ENCODE data around the gene GFAP. TPM values are rescaled to one million over a fixed set of nuclear protein-coding genes. Genes with fewer than 3 reads are reported as not detected.

GFAP gene
- total RNA-seq, 3 donors from 2014 or later: not detected

DNA sequence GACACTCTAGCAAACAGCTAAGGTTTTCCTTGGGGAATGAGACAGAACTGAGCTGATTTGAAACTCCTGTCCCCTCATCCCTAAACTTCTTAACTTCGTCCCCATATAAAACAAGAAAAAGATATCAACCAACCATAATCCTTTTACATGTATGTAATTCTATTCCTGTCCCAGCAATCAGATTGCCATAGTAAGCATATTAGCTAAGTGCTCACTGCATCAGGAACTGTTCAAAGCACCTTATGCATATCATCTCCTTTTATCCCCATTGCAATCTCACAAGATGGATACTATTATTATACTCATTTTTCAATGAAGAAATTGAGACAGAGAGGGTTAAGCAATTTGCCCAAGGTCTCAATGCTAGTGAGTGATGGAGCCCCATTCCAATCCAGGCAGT is 25.5 kb upstream of the GFAP start:
- no peak for ATAC-seq
- DNase-seq: no peak
- no peak overlapping the region for H3K4me3 Mint-ChIP-seq
- no peaks in the 10 kb centered on the region for H3K9me3 Mint-ChIP-seq
- no peaks in the 10 kb centered on the region for H3K27me3 Mint-ChIP-seq (ENCODE audit: low read depth)
- H3K36me3 Mint-ChIP-seq (ENCODE audit: insufficient read depth): no peaks in the 10 kb centered on the region
- H3K4me1 Mint-ChIP-seq (ENCODE audit: low read depth): peaks cover 3% of the 10 kb centered on the region

- H3K27me3 Mint-ChIP-seq (ENCODE audit: low read depth): no peaks in the 10 kb centered on the region
Observed at GRCh38 chr17:44940317-44940716, 25.0 kb upstream of the GFAP start.

DNA sequence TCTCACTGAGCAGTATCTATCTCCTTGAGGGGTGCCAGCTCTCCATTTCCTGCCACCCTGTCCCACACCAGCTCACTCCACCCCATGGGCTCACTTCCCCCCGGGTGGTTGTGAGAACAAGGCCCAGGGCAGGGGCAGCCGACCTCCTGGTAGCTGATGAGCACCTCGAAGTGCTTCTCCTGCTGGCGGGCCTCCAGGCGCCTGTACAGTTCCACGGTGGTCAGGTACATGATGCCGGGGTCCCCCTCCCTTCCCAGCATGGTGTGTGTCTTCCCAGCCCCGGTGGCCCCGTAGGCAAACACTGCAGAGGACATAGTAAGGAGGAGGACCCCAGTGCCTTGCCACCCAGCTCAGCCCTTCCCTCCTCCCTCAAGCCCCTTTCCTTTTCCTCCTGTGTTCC is 19.8 kb upstream of the GFAP start:
- no peaks in the 10 kb centered on the region for H3K9me3 Mint-ChIP-seq
- ATAC-seq (no peak), DNase-seq (no peak)
- no peaks in the 10 kb centered on the region for H3K4me1 Mint-ChIP-seq (ENCODE audit: low read depth)
- no peaks in the 10 kb centered on the region for H3K27me3 Mint-ChIP-seq (ENCODE audit: low read depth)
- no peak overlapping the region for H3K4me3 Mint-ChIP-seq
- no peaks in the 10 kb centered on the region for H3K36me3 Mint-ChIP-seq (ENCODE audit: insufficient read depth)

More at GRCh38 chr17:44940317-44940716, 25.0 kb upstream of the GFAP start:
- DNase-seq: no peak
- Mint-ChIP-seq H3K36me3 (ENCODE audit: insufficient read depth) (no peaks in the 10 kb centered on the region), H3K9me3 (no peaks in the 10 kb centered on the region), H3K4me3 (no peak overlapping the region), H3K4me1 (ENCODE audit: low read depth) (peaks cover 3% of the 10 kb centered on the region)
- ATAC-seq: no peak

DNA sequence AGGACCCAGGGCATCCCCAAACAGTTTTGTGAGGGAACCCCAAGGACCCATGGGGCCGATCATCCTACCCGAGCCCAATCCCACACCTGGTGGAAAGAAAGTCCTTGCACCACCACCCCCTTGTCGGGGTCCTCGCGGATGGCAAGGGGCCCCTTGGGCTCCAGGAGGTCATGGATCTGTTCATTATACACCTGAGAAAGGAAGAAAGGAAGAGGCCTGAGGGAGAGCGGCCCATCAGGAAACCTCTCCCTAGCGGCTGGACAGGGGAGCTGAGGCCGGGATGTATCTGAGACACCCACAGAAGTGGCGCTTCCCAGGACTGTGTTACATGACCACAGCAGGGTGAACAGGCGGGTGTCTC is 19.4 kb upstream of the GFAP start:
- no peak for ATAC-seq

DNA sequence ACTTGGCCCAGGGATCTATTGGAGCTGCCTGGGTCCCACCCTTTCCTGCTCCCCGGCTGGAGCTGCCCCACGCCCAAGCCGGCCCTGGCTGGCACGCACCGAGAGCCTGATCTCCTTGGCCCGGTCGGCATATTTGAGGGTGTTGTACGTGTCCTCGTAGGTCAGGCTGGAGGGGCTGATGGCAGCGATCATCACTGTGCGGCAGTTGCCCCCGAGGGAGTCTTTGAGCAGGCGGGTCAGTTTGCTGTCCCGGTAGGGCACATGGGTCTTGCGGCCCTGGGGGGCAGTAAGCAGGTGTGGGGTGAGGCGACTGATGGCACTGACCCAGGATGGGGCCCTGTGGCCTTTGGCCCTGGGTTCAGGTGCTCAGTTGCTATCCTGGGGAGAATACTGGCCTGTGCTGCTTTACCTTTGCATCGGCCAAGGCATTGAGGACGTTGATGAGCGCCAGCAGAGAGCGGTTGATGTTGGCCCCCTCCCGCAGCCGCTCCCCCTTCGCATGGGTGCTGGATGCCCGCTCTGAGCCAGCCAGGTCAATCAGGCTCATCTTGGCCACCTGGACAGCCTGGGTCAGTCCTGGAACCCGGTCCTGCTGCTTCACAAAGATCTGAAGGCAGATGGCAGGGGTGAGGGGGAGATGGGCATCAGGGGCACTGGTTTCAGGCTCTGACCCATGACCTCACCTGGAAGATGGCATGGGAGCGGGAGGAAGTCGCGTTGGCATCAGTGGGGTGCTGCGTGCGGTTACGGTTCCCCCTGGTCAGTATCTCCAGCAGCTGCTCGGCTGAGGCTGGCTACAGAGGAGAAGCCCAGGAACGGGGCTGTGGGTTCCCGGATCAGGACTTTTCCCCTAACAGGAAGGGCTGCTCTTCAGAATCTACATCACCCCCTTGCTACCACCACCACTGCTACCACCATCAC is 18.8 kb upstream of the GFAP start:
- H3K27me3 Mint-ChIP-seq (ENCODE audit: low read depth): no peaks in the 10 kb centered on the region
- H3K36me3 Mint-ChIP-seq (ENCODE audit: insufficient read depth): no peaks in the 10 kb centered on the region
- H3K9me3 Mint-ChIP-seq: no peaks in the 10 kb centered on the region
- DNase-seq: no peak
- no peak for ATAC-seq
- no peaks in the 10 kb centered on the region for H3K4me1 Mint-ChIP-seq (ENCODE audit: low read depth)
- H3K4me3 Mint-ChIP-seq: no peak overlapping the region

More for the DNA sequence above, 19.4 kb upstream of the GFAP start:
- no peaks in the 10 kb centered on the region for H3K9me3 Mint-ChIP-seq
- H3K36me3 Mint-ChIP-seq (ENCODE audit: insufficient read depth): no peaks in the 10 kb centered on the region
- no peak for DNase-seq
- no peaks in the 10 kb centered on the region for H3K27me3 Mint-ChIP-seq (ENCODE audit: low read depth)
- no peaks in the 10 kb centered on the region for H3K4me1 Mint-ChIP-seq (ENCODE audit: low read depth)
- no peak overlapping the region for H3K4me3 Mint-ChIP-seq

- Mint-ChIP-seq H3K27me3 (ENCODE audit: low read depth) (no peaks in the 10 kb centered on the region), H3K4me3 (no peak overlapping the region), H3K36me3 (ENCODE audit: insufficient read depth) (no peaks in the 10 kb centered on the region), H3K4me1 (ENCODE audit: low read depth) (no peaks in the 10 kb centered on the region), H3K9me3 (no peaks in the 10 kb centered on the region)
- DNase-seq: no peak
- ATAC-seq: no peak
Observed at GRCh38 chr17:44932787-44933097, 17.4 kb upstream of the GFAP start.

DNA sequence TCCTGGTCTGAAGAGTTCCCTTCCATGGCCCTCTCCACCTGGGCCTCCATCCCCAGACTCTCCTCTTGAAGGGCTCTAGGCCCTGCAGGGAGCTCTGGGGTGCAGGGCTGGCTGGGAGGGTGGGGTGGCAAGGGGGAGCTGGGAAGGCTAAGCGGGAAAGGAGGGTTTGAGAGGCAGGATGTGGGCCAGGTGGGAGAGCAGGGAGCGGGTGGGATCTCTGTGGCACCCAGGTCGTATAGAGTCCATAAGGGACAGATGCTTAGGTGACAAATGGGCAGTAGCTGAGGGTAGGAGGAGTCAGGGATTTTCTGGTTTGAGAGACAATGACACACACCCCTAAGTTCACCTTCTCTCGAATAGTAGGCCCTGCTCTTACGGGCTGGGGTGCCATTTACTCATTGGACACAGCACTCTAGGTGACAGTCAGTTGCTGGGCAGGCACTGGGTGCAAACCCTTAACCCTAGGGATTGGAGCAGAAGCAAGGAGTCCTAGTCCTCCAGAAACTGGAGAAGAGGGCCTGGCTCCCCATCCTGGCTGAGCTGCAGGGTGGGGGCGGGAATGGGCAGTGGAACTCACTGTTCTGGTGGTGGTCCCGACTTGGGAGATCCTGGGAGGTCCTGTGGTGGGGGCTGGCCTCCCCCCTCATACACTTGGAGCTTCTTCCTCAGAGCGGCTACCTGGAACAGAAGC is 16.9 kb upstream of the GFAP start:
- H3K9me3 Mint-ChIP-seq: no peaks in the 10 kb centered on the region
- H3K4me3 Mint-ChIP-seq: no peak overlapping the region
- no peaks in the 10 kb centered on the region for H3K36me3 Mint-ChIP-seq (ENCODE audit: insufficient read depth)
- no peak for DNase-seq
- no peak for ATAC-seq
- H3K27me3 Mint-ChIP-seq (ENCODE audit: low read depth): no peaks in the 10 kb centered on the region
- H3K4me1 Mint-ChIP-seq (ENCODE audit: low read depth): no peaks in the 10 kb centered on the region

DNA sequence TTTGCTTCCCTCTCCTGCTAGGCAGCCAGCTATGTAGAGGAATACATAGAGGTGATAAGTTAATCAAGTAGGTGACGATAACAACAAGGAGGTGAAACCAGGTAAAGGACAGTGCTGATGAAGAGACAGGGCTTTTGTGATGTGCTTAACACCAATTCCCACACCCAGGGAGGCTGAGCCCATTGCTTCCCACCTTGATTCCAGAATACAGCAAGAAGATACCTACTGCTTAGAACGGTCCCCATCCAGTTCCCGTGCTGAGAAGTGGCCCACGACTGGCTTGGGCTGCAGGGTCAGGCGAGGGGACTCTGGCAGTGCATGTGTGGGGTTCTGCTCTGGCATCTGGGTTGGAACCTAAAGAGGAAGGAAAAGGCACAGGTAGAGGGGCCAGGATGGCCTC is 16.1 kb upstream of the GFAP start:
- ATAC-seq (no peak), DNase-seq (no peak)
- H3K36me3 Mint-ChIP-seq (ENCODE audit: insufficient read depth): no peaks in the 10 kb centered on the region
- no peaks in the 10 kb centered on the region for H3K27me3 Mint-ChIP-seq (ENCODE audit: low read depth)
- H3K4me3 Mint-ChIP-seq: no peak overlapping the region
- no peaks in the 10 kb centered on the region for H3K9me3 Mint-ChIP-seq
- H3K4me1 Mint-ChIP-seq (ENCODE audit: low read depth): no peaks in the 10 kb centered on the region

DNA sequence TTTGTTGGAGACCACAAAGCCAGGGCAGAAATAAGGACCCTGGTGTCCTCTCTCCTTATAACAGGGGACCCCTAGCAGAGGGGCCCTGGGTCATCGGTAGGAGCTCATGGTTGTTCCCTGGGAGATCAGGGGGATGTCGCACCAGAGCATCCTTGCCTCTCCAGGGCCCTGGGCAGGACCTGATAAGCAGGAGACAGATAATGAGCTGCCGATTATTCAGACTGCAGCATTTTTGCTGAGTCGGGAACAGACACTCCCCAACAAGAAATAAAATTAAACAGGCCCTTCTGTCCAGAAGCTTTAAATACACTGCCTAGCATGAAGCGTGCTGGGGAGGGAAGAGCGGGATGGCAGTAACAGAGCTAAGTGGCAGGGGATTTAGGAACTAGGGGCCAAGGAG is 15.4 kb upstream of the GFAP start:
- Mint-ChIP-seq H3K36me3 (ENCODE audit: insufficient read depth) (no peaks in the 10 kb centered on the region), H3K4me1 (ENCODE audit: low read depth) (no peaks in the 10 kb centered on the region), H3K27me3 (ENCODE audit: low read depth) (no peaks in the 10 kb centered on the region), H3K9me3 (no peaks in the 10 kb centered on the region), H3K4me3 (no peak overlapping the region)
- DNase-seq (no peak), ATAC-seq (no peak)

DNA sequence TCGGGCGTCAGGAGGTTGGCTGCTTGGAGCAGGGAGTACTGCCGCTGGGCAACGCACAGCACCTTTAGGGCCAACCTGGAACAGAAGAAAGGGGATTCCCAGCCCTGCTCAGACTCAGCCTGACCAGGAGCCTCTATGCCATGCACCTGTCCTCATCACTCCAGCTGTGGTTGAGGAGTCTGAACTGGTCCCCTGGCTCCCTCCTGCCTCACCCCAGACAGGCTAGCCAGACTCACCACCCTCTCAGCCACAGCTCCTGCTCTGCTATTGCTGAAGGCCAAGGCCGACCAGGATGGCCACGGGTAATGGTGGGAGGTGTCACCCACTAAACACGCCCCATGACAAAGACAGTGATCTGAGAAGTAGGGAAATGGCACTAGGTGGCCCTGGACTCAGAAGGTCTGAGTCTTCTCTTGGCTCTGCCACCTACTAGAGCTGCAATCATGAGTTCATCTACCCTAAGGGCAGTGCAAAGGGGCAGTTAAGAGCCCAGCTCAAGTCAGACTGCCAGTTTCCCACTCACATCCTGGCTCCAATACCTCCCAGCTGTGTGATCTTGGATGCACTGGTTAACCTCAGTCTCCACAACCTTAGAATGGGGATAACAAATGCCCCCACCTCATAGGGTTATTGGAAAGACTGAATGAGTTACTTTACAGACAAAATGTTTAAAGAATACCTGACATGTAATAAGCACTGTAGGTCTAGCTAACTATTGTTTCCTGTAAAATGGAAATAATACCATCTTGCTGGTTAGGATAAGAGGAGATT is 13.8 kb upstream of the GFAP start:
- H3K9me3 Mint-ChIP-seq: no peaks in the 10 kb centered on the region
- no peak for ATAC-seq
- no peak for DNase-seq
- H3K36me3 Mint-ChIP-seq (ENCODE audit: insufficient read depth): no peaks in the 10 kb centered on the region
- H3K27me3 Mint-ChIP-seq (ENCODE audit: low read depth): no peaks in the 10 kb centered on the region
- H3K4me1 Mint-ChIP-seq (ENCODE audit: low read depth): no peaks in the 10 kb centered on the region
- no peak overlapping the region for H3K4me3 Mint-ChIP-seq

DNA sequence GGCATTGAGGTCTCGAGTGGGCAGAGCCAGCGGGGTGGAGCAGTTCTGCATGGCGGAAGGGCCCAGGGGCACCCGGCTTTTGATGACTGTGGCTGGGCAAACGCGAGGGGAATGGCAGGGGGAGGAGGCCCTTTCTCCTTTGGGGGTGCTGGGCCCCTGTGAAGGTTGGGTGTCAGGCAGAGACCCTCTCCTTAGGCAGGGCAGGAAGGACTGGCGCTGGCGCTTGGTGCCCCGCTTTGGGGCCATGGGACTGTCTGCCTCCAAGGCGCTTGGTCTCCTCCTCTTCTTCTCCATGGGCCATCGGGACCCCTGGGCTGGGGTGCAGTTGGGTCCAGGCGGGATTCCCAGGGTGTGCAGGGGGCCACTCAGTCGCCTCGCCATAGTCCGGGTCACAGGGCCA is 12.8 kb upstream of the GFAP start:
- Mint-ChIP-seq H3K4me1 (ENCODE audit: low read depth) (no peaks in the 10 kb centered on the region), H3K27me3 (ENCODE audit: low read depth) (no peaks in the 10 kb centered on the region), H3K36me3 (ENCODE audit: insufficient read depth) (no peaks in the 10 kb centered on the region), H3K9me3 (no peaks in the 10 kb centered on the region), H3K4me3 (no peak overlapping the region)
- DNase-seq (no peak), ATAC-seq (no peak)

DNA sequence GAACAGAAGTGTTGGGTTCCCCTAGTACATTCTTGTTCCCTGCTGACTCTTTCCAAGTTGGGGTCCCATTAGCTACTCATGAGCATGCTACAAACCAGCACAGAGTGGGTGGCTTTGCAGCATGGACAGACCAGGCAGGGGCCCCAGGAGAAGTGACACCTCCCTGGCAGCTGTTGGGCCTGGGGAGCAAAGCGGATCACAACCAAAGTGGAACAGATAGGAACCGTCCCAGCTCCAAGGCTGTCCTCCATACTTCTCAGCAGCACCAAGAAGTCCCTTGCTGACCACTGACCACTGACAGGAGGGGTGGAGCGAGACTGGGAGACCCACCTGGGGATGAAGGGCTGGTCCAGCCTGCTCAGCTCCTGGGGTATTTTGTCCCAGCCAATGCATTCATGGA is 12.4 kb upstream of the GFAP start:
- no peaks in the 10 kb centered on the region for H3K4me1 Mint-ChIP-seq (ENCODE audit: low read depth)
- ATAC-seq: no peak
- no peaks in the 10 kb centered on the region for H3K36me3 Mint-ChIP-seq (ENCODE audit: insufficient read depth)
- DNase-seq: no peak
- no peaks in the 10 kb centered on the region for H3K27me3 Mint-ChIP-seq (ENCODE audit: low read depth)
- no peak overlapping the region for H3K4me3 Mint-ChIP-seq
- no peaks in the 10 kb centered on the region for H3K9me3 Mint-ChIP-seq

DNA sequence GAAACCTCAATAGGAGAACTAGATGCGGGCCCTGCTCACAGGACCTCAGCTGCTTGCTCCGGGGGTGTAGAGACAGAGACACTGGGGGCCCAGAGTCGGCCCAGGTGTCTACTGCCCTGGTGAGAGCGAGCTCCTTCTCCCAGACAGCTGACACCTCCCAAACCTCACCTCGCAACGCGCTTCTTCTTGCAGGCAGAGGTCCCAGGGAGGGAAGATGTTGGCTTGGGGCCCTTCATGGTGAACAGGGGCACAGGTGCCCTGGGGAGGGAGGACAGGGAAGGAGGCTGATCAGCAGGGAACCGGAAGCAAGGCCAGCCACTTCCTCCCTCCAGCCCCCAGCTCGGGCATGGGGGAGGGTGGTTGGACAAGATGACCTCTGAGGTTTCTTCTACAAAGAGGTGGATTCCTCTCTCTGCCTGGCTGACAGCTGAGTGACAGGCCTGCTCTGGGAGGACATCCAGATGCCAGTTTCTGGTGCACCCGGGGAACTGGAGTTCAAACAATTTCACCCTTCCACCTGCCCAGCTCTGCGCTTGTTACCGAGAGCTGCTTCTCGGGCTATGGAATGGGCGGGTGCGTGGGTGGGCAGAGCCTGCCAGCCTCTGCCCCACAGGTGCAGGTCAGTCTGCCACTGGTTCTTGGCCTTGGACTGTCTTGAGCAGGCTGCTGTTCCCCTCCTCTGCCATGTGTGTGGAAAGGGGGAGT is 11.7 kb upstream of the GFAP start:
- H3K36me3 Mint-ChIP-seq (ENCODE audit: insufficient read depth): no peaks in the 10 kb centered on the region
- H3K9me3 Mint-ChIP-seq: no peaks in the 10 kb centered on the region
- no peaks in the 10 kb centered on the region for H3K27me3 Mint-ChIP-seq (ENCODE audit: low read depth)
- ATAC-seq (no peak), DNase-seq (no peak)
- no peak overlapping the region for H3K4me3 Mint-ChIP-seq
- no peaks in the 10 kb centered on the region for H3K4me1 Mint-ChIP-seq (ENCODE audit: low read depth)
